Muscle layer of duodenum (tissue), 2 donors: ENCODE results near the gene ZSWIM5.
"Not testable (repeated sequence)": the region's sequence is repeated elsewhere in the genome, so short reads cannot be mapped to it uniquely, and the experiment has no call there.

Experiments used
- H3K27ac ChIP-seq: one replicate; pipeline ENCODE4 v1.7.0; 2013; ENCODE audit warnings: mild to moderate bottlenecking, low read length
- H3K27me3 ChIP-seq: one replicate; pipeline ENCODE4 v1.7.0; 2013; ENCODE audit warnings: low read depth, mild to moderate bottlenecking, control low read depth, low read length
- H3K36me3 ChIP-seq, 2 donors: one replicate each; pipeline ENCODE4 v1.7.0; 2013; ENCODE audit warnings: low read length in 2 of 2, control low read depth in 1 of 2, mild to moderate bottlenecking in 1 of 2; ENCODE audit not compliant: insufficient read depth in 2 of 2, control insufficient read depth in 1 of 2
- H3K4me1 ChIP-seq, 2 donors: one replicate each; pipeline ENCODE4 v1.7.0; 2013; ENCODE audit warnings: low read length in 2 of 2, mild to moderate bottlenecking in 2 of 2, control low read depth in 1 of 2, moderate library complexity in 1 of 2; ENCODE audit not compliant: insufficient read depth in 2 of 2, control insufficient read depth in 1 of 2
- H3K4me3 ChIP-seq, 2 donors: one replicate each; pipeline ENCODE4 v1.7.0; 2013; ENCODE audit warnings: low read length in 2 of 2, low read depth in 1 of 2, mild to moderate bottlenecking in 1 of 2
- H3K9me3 ChIP-seq, 2 donors: one replicate each; pipeline ENCODE4 v1.7.0; 2013; ENCODE audit warnings: low read length in 2 of 2, control low read depth in 1 of 2, mild to moderate bottlenecking in 1 of 2; ENCODE audit not compliant: control insufficient read depth in 1 of 2
- donor health status: healthy.

The ZSWIM5 gene

DNA sequence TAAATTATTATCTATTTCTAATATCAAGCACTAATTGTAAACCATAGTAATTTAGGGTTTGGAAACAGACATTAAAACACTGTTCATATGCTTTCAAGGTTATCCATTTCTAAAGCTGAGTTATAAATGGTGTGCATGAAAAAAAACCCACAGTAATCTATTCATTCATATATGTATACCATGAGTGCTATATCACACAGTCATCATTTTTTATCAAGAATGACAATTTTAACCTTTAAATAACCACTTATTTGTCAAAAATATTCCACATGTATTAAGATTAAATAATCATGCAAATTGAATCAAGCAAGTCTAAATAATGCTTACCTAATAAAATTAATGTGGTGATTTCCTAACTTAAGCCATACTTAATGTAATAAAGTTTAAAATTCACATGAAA lies 6.0 kb downstream of the ZSWIM5 start:
- peaks cover 0 to 9% of the 10 kb centered on the region in 2 donors for H3K4me1 ChIP-seq
- no peak overlapping the region for H3K4me3 ChIP-seq
- H3K27me3 ChIP-seq, result no peaks in the 10 kb centered on the region
- peaks cover 0 to 3% of the 10 kb centered on the region in 2 donors for H3K9me3 ChIP-seq
- H3K36me3 ChIP-seq, result no peaks in the 10 kb centered on the region
- H3K27ac ChIP-seq, result no peak overlapping the region

DNA sequence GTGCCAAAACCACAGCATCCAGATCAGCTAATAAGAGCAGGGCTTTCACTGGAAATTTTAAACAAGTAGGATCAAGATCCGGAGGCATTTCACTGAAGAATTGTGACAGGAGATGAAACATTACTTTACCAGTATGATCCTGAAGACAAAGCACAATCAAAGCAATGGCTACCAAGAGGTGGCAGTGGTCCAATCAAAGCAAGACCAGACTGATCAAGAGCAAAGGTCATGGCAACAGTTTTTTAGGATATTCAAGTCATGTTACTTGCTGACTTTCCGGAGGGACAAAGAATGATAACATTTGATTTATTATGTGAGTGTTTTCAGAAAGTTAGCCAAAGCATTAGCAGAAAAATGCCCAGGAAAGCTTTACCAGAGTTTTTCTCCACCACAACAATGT lies 8.2 kb downstream of the ZSWIM5 start:
- no peak overlapping the region for H3K27ac ChIP-seq
- H3K4me1 ChIP-seq, result no peaks in the 10 kb centered on the region
- H3K36me3 ChIP-seq, result no peaks in the 10 kb centered on the region

GRCh38 chr1:45196863-45197262 lies 9.5 kb downstream of the ZSWIM5 start:
- Histone ChIP-seq H3K9me3 (peaks cover 0 to 3% of the 10 kb centered on the region in 2 donors), H3K27me3 (no peaks in the 10 kb centered on the region), H3K36me3 (no peaks in the 10 kb centered on the region), H3K27ac (no peak overlapping the region), H3K4me1 (no peaks in the 10 kb centered on the region), H3K4me3 (no peak overlapping the region)

More for the DNA sequence above, 8.2 kb downstream of the ZSWIM5 start:
- Histone ChIP-seq H3K9me3 (peaks cover 0 to 3% of the 10 kb centered on the region in 2 donors), H3K4me3 (no peak overlapping the region), H3K27me3 (no peaks in the 10 kb centered on the region)

DNA sequence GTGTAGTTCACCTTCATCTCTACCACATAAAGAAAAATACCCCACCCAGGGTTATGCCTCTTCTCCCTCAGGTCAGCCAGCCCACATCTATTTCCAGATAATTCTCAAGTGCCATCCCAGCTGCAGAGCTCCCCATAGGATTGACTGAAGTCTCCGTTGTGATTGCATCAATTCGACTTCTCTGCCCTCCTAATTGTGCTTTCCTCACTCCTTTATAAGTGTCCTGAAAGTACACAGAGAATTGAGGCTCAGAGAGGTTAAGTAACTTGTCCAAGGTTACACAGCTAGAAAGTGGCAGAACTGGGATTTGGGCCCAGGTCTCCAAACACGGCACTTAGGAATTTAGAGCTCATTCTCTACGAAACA lies 15.0 kb downstream of the ZSWIM5 start:
- H3K4me3 ChIP-seq, result no peak overlapping the region
- H3K27me3 ChIP-seq, result no peaks in the 10 kb centered on the region
- no peak overlapping the region for H3K27ac ChIP-seq
- H3K36me3 ChIP-seq, result no peaks in the 10 kb centered on the region
- H3K4me1 ChIP-seq, result no peaks in the 10 kb centered on the region
- H3K9me3 ChIP-seq, result no peaks in the 10 kb centered on the region

DNA sequence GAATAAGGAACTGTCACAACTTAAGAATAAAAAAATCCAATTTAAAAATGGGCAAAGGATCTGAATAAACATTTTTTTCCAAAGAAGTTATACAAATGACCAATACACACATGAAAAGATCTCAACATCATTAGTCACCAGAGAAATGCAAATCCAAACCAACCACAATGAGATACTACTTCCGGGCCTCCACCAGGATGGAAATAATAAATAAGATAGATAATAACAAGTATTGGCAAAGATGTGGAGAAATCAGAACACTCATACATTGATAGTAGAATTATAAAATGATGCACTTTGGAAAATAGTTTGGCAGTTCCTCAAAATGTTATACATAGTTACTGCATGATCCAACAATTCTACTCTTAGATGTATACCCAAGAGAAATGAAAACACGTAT lies 18.7 kb downstream of the ZSWIM5 start:
- Histone ChIP-seq H3K9me3 (no peaks in the 10 kb centered on the region), H3K4me3 (no peak overlapping the region), H3K36me3 (no peaks in the 10 kb centered on the region), H3K27me3 (no peaks in the 10 kb centered on the region), H3K4me1 (no peaks in the 10 kb centered on the region), H3K27ac (no peak overlapping the region)

DNA sequence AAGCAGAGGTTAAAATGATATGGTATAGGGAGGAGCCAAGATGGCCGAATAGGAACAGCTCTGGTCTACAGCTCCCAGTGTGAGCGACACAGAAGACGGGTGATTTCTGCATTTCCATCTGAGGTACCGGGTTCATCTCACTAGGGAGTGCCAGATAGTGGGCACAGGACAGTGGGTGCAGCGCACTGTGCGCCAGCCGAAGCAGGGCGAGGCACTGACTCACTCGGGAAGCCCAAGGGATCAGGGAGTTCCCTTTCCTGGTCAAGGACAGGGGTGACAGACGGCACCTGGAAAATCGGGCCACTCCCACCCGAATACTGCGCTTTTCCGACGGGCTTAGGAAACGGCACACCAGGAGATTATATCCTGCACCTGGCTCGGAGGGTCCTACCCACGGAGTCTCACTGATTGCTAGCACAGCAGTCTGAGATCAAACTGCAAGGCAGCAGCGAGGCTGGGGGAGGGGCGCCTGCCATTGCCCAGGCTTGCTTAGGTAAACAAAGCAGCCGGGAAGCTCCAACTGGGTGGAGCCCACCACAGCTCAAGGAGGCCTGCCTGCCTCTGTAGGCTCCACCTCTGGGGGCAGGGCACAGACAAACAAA lies 26.4 kb downstream of the ZSWIM5 start:
- H3K4me3 ChIP-seq, H3K27ac ChIP-seq, H3K4me1 ChIP-seq, H3K36me3 ChIP-seq, H3K27me3 ChIP-seq, H3K9me3 ChIP-seq: not testable (repeated sequence)

GRCh38 chr1:45177452-45177851 lies 29.0 kb downstream of the ZSWIM5 start:
- peaks cover 0 to 10% of the 10 kb centered on the region in 2 donors for H3K9me3 ChIP-seq
- no peak overlapping the region for H3K27ac ChIP-seq
- no peaks in the 10 kb centered on the region for H3K36me3 ChIP-seq
- no peaks in the 10 kb centered on the region for H3K4me1 ChIP-seq
- H3K4me3 ChIP-seq, result no peak overlapping the region
- no peaks in the 10 kb centered on the region for H3K27me3 ChIP-seq

GRCh38 chr1:45172764-45173163 lies 33.6 kb downstream of the ZSWIM5 start:
- no peaks in the 10 kb centered on the region for H3K4me1 ChIP-seq
- no peak overlapping the region for H3K4me3 ChIP-seq
- no peaks in the 10 kb centered on the region for H3K9me3 ChIP-seq
- H3K27ac ChIP-seq, result no peak overlapping the region
- H3K27me3 ChIP-seq, result no peaks in the 10 kb centered on the region
- no peaks in the 10 kb centered on the region for H3K36me3 ChIP-seq

DNA sequence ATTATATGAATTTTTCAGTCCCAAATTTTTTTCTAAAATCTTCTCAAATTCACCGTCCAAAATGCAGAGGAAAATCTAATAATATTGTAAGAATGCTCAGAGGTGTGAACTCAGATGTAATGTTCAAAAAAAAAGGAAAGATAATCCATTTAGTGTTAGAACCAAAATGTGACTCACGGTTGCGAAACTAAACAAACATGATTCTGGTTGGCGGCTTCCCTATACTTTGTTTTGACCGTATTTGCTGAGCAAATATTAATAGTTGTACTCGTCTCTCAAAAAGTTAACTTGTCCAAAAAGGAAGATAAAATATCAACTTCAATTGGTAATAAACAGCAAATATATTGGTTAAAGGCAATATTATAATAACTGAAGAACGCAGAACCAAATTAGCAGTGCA lies 34.4 kb downstream of the ZSWIM5 start:
- H3K27me3 ChIP-seq, result no peaks in the 10 kb centered on the region
- no peak overlapping the region for H3K4me3 ChIP-seq
- no peaks in the 10 kb centered on the region for H3K36me3 ChIP-seq
- H3K9me3 ChIP-seq, result no peaks in the 10 kb centered on the region
- no peaks in the 10 kb centered on the region for H3K4me1 ChIP-seq
- H3K27ac ChIP-seq, result no peak overlapping the region

GRCh38 chr1:45171575-45171974 lies 34.8 kb downstream of the ZSWIM5 start:
- Histone ChIP-seq H3K36me3 (no peaks in the 10 kb centered on the region), H3K4me1 (no peaks in the 10 kb centered on the region), H3K27ac (no peak overlapping the region), H3K9me3 (no peaks in the 10 kb centered on the region), H3K4me3 (no peak overlapping the region), H3K27me3 (no peaks in the 10 kb centered on the region)

DNA sequence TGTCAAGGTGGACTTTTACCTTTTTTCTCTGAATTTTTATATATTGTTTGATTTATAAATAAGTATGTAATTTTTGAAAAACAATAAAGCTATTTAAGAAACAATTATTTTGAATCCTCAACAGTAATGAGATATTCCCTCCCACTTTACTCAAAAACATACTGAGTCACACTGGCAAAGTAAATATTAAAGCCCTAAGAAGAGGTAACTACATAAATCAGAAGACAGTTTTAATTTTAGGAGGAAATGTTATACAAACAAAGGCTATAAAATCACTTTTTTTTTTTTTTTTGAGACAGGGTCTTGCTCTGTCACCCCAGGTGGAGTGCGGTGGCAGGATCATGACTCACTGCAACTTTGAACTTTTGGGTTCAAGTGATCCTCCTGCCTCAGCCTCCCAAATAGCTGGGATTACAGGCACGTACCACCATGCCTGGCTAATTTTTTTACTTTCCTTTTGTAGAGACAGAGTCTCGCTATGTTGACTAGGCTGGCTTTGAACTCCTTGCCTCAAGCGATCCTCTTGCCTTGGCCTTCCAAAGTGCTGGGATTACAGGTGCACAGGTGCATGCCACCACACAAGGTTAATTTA lies 36.2 kb downstream of the ZSWIM5 start:
- no peak overlapping the region for H3K27ac ChIP-seq
- no peaks in the 10 kb centered on the region for H3K27me3 ChIP-seq
- no peaks in the 10 kb centered on the region for H3K36me3 ChIP-seq
- no peaks in the 10 kb centered on the region for H3K4me1 ChIP-seq
- no peak overlapping the region for H3K4me3 ChIP-seq
- H3K9me3 ChIP-seq, result no peaks in the 10 kb centered on the region

DNA sequence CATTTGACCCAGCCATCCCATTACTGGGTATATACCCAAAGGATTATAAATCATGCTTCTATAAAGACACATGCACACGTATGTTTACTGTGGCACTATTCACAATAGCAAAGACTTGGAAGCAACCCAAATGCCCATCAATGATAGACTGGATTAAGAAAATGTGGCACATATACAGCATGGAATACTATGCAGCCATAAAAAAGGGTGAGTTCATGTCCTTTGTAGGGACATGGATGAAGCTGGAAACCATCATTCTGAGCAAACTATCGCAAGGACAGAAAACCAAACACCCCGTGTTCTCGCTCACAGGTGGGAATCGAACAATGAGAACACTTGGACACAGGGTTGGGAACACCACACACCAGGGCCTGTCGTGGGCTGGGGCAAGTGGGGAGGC lies 38.5 kb downstream of the ZSWIM5 start:
- H3K36me3 ChIP-seq, H3K27me3 ChIP-seq, H3K4me3 ChIP-seq, H3K9me3 ChIP-seq, H3K27ac ChIP-seq, H3K4me1 ChIP-seq: not testable (repeated sequence)
